Measurements from ENCODE around the gene HOTAIR.

The HOTAIR gene

DNA sequence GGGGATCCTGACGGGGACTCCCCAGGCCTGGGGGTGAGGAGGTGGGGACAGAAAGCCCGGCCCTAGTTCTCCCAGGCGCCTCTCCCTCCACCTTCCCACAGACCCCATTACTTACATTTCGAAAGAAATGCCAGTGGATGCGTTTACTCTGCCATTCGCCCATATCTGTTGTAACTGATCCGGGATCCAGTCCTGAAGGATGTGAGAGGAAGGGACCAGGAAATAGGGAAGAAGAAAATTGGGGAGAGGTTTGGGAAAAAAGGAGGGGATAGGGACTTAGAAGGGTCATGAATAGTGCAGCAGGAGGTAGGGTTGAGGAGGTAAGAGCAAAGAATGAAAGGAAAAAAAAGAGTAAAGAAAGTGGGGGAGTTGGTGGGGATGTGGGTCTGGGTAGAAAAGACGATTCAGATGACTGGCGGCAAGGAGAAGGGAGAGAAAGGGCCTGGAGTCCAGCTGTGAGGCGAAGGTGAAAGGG is 18.9 kb downstream of the HOTAIR start:
- DNase-seq: no peak

GRCh38 chr12:53955036-53955775 is 19.5 kb downstream of the HOTAIR start:
- DNase-seq: no peak

- DNase-seq: no peak
These were observed 20.1 kb downstream of the HOTAIR start, which contains the start of gene HOXC12 for GRCh38 chr12:53954694-53955035. Gene HOXC12, plus strand, starts transcription at chr12:53954903. Its CDS starts 27 bp downstream, at chr12:53954930.

DNA sequence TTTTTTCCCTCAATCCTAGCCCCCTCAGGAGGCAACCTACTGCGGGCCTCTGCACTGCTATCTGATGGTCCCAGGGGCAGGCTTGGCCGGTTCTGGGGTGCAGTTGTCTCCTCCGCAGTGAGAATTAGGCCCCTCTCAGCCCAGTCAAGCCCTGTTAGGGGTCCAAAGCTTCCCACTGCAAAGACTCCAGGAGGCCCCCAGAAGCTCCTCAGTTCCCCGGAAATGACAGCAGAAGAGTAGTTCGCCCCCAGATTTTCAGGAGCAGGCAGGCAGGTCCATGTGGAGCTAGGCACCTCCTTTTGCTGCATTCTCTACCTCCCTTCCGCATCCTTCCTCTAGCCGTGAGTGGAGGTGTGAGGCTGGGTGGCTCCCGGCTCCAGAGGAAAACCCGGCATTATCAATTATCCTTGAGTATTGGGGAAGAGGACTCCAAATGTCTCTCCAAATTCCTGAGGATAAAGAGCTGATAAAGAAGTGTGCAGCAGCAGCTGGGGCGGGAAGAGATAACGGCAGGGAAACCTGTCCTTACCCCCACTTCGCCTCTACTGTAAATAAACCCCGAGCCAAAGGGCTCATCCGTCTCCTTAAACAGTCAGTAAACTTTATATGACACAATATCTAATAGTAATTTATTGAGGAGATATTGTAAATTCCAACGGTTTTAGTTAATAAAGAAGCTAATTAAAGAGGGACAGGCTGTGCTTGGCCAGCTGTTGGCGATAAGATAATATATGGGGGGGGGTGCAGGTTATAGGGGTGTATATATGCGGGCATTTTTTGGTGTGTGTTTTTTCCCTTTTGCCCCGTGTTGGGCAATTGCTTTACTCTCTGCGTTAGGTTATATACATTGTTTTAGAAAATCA is 20.7 kb downstream of the HOTAIR start:
- no peak for DNase-seq

DNA sequence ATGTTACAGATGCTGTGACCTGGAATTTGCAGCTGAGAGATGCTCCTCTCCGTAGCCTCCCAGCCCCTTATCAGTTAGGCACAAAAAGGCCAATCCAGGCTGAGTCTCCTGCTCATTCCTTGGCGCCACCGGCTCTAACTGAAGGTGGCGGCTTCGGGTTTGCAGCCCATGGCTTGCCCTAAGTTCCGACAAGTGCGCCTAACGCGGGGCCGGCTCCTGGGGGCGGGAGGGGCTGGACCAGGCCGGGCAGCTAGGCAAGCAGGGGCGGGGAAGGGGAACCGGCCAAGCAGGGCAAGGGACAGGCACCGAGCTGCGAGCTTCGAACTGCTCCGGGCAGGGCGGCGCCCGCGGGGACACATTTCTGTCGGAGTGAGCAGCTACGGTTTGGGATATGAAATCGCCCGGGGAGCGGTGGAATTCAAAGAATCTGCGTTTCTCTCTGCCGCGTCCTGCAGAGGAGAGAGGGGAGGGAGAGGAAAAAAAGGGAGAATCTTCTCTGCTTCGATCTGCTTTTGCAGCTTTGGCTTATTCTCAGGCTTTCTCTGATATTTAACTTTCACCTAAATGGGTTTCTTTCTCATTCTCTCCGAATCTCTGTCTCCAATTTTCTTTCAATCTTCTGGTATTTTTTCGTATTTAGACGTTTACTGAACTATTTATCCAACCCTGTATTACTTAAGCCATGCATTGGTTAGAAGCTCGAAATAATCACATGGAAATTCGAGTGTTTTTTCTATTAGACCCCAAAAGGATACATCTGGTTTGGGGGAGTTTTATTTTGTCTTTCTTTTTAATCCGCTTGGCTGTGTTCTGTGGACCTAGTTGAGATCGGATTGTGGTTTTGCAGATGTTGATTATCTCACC is 21.7 kb downstream of the HOTAIR start:
- DNase-seq: peak; percentile 15

DNA sequence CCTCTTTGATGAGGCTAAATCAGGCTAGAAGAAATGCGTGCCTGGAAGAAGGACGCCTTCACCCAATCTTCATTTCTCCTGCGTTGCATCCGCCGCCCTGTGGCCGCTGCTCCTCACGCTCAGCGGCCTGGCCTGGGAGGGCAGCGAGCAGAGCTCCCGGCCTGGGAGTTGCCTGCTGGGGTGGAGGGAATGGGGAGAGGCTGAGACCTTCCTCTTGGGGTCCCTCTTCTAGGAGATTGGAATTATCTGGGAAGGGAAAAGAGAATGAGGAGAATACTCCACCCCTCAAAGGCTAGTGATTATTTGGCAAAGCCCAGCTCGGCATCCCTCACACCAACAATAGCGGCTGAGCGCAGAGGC is 22.4 kb downstream of the HOTAIR start:
- DNase-seq: no peak

DNA sequence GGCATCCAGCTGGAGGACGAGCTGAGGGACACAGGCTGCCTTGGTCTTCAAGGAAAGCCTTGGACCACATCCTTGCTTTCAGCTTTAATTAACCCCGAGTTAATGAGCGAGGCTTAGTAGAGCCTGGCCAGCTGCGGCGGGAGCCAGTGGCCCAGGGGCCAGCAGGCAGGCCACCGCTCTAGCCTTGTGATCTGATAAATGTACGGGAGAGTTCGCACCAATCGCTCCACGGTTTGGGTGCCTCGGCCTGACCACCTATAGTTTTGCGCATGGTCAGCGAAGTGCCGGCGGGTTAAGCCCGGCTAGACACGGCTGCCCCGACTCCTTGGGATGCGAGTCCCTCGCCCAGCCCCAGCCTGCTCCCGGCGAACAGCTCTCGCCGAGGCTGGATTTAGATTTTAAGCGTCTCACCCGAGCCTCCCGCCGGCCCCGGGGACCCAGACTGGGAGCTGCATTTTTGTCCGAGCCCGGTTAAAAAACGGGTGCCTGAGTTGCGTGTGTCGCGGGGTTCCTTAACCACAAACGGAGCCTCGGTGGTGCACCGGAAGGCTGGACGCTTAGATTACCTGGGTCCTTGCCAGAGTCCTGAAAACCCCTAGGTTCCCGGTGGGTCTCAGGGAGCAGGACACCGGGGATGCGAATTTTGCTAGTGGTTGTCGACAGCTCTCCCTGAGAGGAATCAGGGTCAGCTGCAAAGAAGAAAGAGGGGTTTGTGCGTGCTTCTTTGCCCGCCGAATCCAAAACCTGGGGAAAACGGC is 23.0 kb downstream of the HOTAIR start:
- DNase-seq: no peak

GRCh38 chr12:53950789-53951576 is 23.8 kb downstream of the HOTAIR start:
- no peak for DNase-seq

DNA sequence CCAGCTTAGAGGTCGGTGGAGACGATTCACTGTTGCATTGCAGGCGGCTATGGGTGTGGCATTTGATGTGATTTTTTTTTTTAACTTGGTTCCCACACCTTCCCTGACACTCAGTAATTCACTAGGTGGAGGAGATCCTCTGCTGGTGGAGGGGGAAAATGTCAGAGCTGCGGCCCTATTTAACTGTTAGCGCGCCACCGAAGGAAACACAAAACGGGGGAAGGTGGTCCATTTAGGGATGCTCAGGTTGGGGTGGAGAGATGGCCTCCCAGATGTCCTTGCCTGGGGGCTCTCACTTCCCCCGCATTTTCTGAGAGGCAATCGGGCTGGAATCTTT is 24.3 kb downstream of the HOTAIR start:
- DNase-seq: no peak

- no peak for DNase-seq
These were observed 24.9 kb downstream of the HOTAIR start for GRCh38 chr12:53949631-53950436.

- no peak for DNase-seq
These were observed 25.8 kb downstream of the HOTAIR start for GRCh38 chr12:53948650-53949593.

GRCh38 chr12:53947743-53948142 is 27.0 kb downstream of the HOTAIR start:
- DNase-seq: no peak

DNA sequence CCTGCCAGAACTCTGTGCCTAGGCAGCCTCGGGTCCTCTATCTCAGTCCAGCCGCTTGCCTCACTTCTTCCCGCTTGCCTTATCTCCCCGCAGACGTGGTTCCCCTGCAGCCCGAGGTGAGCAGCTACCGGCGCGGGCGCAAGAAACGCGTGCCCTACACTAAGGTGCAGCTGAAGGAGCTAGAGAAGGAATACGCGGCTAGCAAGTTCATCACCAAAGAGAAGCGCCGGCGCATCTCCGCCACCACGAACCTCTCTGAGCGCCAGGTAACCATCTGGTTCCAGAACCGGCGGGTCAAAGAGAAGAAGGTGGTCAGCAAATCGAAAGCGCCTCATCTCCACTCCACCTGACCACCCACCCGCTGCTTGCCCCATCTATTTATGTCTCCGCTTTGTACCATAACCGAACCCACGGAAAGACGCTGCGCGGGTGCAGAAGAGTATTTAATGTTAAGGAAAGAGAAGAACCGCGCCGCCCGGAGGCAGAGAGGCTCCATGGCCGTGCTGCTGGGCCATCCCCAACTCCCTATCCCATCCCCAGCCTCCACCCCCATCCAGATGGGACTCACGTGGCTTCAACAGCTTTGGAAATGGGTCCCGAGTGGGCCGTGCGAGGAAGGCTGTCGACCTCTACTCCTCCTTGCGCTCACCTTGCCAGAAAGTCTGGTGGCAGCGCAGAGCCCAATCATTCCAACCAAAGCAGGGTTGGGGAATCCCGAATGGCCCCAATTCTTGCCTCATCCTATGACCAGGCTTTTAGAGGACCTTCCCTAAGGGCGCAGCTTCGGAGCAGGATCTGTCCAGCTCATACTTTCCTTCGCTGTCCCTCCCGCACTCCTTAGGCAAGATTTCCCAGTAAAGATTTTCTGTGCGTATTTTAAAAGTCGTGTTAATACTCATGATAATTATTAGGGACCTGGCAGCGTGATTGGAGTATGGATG is 29.6 kb downstream of the HOTAIR start:
- no peak for DNase-seq

- DNase-seq: no peak
These were observed 30.5 kb downstream of the HOTAIR start for GRCh38 chr12:53944209-53944608.

GRCh38 chr12:53942467-53942997 is 32.2 kb downstream of the HOTAIR start:
- DNase-seq: no peak

DNA sequence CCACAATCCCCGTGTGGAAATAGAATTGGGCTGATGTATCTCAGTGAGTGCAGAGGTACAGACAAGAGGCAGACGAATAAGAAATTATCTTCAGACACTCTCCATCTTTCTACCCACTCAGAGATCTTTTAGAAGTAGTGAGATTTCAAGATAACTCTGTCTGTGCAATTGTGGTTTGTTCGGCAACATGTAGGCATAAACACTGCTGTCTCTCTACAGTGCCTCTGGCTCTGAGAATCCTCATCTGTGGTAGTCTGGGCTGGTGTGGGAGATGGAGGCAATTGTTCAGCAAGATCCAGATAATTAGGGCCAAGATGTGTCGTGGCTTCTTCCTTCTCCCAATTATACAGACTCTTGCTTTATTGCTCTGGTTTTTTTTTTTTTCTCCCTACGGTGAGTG is 33.0 kb downstream of the HOTAIR start:
- no peak for DNase-seq

GRCh38 chr12:53941187-53941586 is 33.6 kb downstream of the HOTAIR start:
- no peak for DNase-seq

DNA sequence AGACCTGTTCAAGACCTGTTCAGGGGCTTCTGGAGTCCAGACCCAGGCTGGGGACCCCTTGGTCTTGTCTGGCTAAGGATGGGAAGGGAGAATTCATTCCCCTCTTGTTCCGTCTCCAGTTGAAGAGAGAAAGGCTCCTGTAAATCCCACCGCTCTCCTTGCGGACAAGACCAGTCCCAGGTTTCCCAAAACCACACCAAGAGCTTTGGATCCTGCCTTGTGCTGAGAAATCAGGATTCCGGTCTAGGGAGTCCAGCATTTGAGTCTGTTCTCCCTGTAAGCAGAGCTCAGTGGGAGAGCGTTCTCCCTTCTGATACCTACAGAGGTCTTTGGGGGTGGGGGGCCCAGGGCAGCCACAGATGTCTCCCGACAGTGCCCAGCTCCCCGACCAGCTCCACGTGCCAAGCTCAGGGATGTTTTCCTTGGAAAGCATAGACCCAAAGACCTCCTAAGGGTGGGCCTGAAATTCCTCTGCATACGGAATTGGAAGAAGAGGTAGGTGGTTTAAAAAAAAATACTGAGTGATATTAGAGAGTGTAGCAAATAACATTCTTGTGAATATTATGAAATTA is 34.2 kb downstream of the HOTAIR start:
- no peak for DNase-seq
